Stimulated activated naive CD4-positive, alpha-beta T cell treated with Interleukin-2 at 50 U/mL for 16 hours (primary cell): ENCODE measurements around the gene SSX2IP.
A peak's percentile ranks its signal among the peaks of the same experiment; 100 is the strongest.
"Not testable (repeated sequence)": the region's sequence is repeated elsewhere in the genome, so short reads cannot be mapped to it uniquely, and the experiment has no call there.

Source experiments
- DNase-seq: peaks from one replicate; lab custom pipeline; 2025; lab: John Stamatoyannopoulos, UW

SSX2IP gene

DNA sequence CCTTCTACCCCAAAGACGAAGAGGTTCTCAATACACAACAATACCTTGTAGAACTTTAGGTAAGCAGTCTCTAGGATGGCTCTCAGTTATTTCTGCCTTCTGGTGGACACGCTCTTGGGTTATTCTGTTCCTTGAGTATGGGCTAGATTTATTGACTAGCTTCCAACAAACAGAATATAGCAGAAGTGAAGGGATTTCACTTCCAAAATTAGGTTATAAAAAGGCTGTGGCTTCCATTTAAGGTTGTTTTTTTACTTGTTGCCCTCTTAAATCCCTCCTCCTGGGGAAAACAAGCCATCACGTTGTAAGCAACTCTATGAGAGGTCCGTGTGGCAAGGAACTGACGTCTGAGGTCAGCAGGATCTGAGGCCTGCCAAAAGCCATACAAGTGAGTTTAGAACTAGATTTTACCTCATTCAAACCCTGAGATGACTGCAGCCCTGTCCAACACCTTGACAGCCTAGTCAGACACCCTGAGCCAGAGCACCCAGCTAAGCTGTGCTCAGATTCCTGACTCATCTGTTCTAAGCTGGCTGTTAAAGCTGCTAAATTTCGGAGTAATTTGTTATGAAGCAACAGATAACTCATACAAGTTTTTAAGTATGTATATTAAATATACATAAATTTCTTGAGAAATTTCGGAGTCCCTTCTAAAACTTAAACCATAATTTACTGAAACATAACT, 12.7 kb downstream of the SSX2IP start:
- DNase-seq, result no peak

DNA sequence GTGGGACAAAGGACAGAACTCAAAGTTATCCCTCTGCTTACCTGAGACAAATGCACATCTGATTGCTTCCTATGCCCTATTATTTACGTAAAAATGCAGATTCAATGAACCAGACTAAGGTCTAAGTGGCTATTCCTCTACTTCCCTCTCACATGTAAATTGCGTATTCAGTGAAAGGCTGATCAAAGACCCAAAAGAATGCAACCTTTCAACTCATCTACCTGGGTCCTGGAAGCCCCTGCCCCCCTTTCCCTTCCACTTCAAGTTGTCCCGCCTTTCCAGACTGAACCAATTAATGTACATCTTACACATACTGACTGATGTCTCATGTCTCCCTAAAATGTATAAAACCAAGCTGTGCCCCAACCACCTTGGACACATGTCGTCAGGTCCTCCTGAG, 14.6 kb downstream of the SSX2IP start:
- DNase-seq, result no peak

DNA sequence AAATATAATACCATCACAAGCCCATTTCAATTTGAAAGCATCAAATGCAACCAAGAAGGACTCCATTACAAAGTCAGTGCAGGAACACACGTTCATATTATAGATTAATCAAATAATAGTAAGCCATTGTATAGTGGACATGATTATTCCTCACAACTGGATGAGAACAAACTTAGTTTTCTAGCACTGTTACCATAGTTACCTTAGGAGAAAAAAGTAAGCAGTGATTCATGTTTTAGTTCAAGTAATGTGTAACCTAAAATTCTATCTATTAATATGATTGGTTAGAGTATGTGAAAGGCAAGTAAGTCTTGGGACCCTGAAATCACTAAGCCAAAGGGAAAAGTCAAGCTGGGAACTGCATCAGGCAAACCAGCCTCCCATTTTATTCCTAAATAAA, 15.2 kb downstream of the SSX2IP start:
- DNase-seq, result no peak

DNA sequence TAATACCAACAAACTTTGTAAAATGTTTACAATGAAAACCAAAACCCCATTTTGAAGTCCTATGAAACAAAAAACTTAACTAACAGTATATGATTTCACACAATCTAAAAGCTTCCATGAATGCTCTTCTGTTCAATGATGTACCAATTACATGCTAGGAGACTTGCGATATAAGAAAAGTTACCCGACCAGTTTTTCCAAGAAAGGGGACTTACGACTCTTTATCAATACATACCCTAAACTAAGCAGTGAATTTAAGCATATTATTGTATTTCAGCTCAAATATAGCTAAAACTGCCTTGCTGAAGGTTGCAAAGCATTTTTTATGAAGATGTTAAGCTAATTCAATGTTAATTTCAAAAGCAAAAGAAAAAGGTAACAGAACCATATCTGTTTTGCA, 15.6 kb downstream of the SSX2IP start:
- DNase-seq, result no peak

DNA sequence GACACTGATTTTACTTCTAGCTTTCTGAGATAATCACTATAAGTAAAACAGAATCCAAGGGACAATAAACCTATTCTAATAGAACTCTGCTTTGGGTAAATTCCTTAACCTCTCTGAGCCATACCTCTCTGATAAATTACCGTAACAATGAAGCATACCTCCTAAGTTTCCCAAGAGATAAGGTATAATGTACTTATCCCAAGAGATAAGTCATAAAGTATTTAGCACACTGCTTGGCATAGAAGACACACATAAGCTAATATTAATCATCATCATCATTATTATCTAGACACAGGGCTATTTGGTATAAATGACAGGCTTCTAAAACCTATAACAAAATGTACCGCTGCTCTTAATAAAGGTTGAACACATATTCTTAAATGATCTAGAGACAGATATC, 16.2 kb downstream of the SSX2IP start:
- DNase-seq, result no peak

DNA sequence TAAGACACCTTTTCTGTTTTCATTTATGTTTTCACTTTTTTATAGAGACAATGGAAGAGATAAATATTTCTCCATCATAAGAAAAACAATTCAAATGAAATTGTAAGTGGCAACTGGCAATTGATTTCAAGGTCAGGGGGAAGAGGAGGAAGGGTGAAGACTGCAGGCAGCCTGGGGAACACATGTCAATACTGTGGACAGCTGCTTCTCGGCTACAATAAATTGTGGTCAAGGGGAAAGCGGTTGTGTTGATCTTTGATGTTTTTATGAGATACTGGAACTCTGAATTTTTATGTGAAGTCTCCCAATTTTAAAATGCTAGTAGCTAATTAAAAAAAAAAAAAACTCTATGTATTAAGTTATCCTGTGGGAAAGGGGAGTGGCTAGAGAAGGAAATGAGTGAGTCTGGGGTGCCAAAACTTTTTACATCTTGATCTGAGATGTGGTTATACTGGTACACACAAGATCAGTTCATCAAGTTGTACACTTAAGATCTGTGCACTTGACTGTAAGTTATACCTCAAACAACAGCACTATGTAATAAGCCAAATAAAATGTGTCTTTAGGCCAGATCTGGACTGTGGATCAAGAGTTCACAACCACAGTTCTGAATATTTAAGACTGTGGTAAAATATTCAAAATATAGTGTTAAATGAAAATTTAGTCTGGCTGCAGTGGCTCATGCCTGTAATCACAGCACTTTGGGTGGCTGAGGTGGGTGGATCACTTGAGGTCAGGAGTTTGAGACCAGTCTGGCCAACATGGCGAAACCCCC, 18.0 kb downstream of the SSX2IP start:
- no peak for DNase-seq

DNA sequence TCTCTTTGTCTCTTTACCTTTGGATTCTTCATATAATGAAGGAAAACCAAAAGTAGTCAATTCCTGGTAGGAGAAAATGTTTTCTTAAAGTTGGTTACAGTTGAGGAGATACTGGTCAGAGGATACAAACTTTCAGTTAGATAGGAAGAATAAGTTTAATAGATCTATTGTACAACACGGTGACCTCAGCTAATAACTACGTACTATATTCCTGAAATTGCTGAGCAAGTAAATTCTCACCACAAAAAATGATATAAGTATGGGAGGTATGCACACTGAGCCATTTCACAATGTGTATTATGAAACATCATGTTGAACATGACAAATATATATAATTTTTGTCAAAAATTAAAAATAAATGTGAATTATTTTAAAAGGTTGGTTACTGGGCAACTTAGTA, 20.4 kb downstream of the SSX2IP start:
- DNase-seq, result no peak

DNA sequence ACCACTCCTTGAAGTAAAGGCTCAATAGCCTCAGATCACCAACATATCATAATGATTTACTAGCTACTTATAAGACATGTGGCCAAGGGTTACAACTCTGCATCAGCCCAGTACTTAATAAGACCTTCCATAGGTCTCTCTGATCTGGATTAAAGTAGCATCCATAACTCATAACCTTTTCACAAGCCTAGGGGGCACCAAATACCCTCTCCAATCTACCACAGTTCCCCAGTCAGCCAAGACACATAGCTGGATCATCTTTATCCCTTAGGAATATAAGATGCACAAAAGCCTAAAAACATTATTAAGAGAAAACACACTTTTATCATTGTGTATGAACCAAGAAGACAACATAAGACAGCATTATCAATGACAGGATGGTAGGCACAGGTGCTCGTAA, 22.1 kb downstream of the SSX2IP start:
- DNase-seq, result no peak

DNA sequence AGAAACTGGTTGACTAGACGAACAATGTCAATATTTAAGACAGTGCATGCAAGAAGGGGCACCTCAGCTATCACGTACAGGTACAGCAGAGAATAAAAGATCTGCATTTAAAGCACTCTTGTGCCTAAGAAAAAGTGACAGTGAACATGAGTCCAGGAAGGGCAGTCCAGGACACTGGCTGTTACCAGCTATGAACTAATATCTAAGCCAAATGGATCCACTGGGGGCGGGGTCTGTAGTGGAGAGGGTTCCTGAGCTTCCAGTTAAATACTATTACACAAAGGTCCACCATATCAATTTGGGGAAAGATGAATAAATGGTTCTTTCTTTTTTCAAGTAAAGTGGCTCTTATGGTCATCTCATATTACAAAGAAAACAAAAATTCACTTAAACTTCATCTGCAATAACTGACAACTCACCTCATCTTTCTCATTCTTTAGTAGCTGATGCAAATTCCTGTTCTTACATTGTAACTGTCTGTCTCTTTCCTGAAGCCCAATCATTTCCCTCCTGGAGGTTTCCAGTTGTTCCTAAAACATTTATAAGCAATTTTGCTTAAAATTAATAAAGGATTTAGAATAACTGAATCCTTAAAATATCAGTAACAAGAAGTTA, 24.5 kb downstream of the SSX2IP start:
- DNase-seq, result no peak

DNA sequence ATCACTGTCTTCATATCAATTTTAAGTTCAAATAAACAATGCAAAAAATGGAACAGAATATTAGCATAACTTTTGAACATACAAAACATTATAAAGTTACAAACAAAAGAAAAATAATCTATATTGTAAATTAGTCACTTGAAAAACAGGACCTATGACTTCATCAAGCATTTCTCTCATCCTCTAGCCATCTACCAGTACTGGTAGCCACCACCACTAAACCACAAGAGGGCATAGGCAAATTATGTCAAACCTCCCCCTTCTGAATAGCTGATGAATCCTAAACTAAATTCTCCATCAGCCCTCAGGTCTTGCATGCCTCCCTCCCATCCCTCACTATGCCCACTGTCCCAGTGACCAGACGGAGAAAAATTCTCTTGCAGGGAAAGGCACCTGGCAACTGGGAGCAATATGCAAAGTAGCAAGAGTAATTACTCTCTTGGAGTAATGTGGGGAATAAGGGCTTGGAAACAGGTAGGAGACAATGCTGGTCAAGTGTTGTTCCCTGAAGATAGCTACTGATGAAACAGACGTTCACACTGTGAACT, 37.1 kb downstream of the SSX2IP start:
- DNase-seq, result no peak

DNA sequence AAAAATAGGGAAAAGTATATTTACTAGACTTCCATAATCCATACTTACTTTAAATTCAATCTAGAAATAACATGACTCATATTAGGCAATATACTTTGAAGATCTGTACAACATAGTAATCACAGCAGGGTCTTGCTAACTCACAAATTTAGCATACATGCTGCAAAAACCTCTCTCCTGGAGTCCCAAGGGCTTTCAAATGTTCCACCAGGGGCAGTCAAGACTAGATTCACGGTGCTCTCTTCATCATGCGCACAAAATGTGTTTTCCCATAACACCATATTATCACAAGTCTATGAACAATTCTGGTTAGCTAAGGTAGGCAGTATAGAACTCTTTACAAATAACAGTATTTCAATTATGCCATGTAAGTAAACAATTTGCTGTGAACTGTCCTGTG, 45.8 kb downstream of the SSX2IP start:
- no peak for DNase-seq

DNA sequence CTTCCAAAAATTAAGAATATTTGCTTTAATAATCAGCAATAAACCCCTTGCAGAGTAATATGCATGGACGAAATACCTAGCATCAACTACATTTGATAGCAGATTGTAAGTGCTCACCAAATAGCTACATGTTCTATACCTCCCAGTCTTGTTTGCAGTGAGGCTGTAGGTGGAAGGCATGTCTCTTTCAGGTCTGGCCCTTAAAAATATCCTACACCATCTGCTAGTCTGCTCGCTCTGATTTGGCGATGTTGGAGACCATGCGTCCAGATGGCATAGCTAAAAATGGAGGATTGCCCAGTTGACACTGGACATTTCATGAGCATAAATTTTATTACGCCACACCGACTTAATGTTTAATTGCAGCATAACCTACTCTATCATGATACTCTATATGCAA, 47.1 kb downstream of the SSX2IP start:
- DNase-seq, result no peak

DNA sequence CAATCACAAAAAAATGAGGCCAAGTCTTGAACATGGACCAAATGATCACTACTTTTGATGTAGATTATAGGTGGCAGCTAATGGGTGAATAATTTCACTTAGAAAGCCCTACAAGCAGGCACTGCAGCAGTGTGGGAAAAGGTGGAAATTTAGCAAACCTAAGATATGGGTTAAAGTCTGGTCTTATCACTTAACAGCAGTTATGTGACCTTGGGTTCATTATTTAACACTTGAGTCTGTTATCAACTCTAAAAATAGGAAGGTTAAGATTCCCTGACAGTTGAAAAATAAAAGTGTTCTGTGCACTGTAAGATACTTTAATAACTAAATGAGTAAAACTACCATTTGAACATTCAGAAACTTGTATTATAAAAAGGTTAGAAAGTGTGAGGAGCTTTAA, 47.5 kb downstream of the SSX2IP start:
- no peak for DNase-seq

DNA sequence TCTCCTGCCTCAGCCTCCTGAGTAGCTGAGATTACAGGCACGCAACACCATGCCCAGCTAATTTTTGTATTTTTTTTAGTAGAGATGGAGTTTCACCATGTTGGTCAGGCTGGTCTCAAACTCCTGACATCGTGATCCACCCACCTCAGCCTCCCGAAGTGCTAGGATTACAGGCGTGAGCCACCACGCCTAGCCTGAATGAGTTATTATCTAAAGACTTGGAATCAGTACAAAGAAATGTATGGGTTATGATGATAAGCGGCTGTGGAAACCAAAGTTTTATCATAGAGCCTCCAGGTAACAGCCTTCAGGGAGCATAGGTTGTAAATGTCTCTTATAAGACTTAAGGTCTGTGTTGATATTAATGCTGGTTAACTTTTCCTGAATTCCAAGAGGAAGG, 50.5 kb downstream of the SSX2IP start:
- not testable (repeated sequence) for DNase-seq

DNA sequence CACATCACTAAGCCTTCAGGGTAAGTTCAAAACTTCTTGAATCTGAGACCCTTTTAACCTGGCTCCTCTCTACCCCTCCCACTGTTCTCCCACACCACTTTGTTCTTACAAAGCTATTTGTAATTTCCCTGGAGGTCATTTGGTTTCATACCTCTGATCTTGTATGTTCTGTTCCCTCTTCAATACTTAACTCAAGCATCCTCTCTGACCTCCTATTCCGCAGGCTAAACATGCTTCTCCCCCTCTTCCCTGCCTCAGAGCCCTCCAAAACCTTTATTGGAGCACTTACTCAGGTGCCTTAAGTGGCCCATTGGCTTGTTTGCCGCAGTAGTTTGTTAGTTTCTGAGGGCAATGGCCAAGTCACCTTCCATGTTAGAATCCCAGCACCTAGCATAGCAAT, 54.8 kb downstream of the SSX2IP start:
- no peak for DNase-seq

DNA sequence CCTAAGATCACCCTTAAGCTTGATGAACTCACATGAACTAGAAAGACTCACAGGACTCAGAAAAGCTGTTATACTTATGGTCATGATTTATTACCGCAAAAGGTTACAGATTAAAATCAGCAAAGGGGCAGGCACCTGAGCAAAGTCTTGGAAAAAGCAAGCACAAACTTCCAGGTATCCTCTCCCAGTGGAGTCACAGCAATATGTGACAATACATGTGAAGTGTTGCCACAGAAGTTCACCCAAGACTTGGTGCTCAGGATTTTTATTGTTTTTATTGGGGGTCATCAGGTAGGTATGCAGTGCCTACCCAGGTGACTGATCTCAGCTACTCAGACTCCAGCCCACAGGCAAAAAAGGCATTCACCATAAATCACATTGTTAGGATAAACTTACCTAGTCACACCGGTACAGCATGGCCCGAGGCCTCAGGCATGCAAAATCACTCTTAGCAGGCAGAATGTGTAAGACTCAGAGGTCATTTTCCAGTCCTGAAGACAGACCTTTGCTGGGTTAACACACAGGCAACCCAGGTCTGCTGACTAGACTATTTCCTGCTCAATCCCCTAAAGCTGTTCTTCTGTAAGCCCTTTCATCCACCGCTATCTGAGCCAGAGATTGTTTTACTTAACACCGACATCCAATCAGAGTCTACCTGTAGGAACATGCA, 55.6 kb downstream of the SSX2IP start:
- no peak for DNase-seq

DNA sequence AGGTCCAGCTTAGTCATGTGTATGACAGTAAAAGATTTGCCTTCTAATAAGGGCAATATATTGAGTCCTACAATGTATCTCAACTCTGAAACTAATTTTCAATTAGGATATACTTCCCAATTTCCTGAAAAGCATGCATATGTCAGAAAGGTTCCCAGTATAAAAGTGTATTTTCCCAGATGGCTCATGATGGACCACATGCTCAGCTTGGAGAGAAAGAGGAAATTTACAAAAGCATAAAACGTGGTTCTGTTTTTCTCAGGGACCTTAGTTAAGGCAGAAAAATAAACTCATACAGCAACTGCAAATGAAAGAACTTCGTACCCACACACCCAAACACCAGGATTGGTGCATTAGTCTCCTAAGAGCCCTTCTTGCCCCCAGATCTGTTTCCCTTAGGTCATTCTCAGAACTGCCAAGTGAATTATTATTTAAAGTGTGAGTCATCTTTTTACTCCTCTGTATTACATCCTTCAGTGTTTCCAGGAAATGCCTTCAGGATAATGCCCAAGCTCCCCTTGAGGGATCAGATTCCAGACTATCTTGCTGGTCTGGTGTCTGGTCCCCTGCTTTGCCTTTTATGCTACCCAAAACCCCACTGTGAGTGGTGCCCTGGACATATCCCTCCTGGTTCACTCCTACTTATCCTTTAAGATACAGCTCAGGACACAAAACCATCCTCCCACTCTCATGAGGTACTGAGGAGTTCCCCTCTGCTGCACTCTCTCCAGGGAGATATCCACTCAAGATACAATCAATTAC, 57.4 kb downstream of the SSX2IP start:
- DNase-seq, result no peak

DNA sequence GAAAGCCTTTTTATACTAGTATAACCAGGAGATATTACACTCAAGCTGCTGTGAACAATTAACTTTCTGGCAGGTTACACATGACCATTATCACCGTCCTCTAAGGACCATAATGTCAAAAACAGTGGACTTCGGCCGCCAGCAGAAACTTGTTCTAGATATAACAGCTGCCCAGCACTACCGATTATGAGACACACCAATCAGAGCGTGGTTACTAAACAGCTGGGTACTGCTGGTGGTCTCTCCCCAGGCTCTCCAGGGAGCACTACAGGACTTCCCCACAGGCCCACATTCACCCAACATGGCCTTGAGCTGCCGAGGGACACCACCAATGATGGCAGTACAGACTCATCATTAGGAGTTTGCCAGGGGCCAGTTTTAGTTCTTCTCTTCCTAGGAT, 58.1 kb downstream of the SSX2IP start:
- no peak for DNase-seq

DNA sequence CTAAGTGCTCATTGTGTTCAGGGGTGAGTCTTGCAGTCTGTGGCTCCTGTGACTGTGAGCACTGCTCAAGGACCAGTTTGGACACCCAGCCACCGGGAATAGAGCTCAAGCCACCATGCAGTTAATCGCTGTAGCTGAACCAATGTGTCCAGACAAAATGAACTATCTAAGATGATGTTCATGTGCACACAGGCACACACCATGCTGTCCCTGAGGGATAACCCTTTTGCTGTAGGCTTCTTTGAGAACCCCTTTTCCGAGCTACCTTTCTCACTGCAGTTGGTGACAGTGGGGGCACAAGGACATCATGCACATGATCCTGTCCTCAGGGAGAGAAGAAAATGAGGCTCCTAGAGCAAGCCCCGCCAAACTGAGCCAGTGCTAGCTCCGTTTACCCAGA, 65.4 kb downstream of the SSX2IP start:
- no peak for DNase-seq

DNA sequence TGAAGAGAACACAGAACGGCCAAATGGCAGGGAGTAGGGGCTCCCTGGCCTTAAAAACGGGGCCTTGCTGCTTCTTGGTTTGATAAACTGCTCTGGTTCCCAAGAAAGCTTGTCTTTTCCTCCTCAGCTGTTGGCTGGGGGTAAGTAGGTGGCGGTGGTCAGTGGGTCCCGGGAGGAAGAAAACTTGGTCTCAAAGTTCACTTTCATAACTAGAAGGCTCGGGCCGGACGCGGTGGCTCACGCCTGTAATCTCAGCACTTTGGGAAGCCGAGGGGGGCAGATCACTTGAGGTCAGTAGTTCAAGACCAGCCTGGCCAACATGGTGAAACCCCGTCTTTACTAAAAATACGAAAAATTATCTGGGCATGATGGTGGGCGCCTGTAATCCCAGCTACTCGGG, 68.7 kb downstream of the SSX2IP start:
- DNase-seq, result no peak

DNA sequence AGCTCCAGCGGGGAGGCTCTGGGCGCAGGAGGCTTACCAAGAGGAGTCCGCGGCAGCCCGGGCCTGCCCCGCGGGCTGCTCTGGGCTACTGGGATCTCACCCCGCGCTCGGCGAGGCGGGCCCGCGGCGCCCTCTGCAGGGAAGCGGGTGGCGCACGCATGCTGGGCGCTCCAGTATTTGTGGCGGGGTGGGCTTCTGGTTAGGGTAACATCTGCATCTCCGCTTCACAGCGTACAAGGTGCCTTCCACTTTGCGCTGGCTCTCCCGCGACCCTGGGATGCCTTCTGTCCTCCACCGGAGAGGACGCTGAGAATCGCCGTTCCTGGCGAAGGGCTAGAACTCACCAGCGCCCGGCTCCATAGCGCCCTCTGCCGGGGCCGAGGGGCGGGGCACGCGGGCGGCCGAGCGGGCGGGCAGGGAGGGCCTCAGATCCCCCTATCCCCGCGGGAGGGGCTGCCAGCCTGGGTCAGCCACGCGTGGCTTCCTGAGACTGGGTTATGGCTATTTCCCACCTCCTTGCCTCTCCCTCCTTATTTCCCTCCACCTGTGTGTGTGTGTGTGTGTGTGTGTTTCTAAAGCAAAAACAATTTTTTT, 69.4 kb downstream of the SSX2IP start:
- peak; percentile 71 for DNase-seq
